Stimulated activated CD8-positive, alpha-beta memory T cell treated with anti-CD3 and anti-CD28 coated beads, Interleukin-15, amount 100 ng/mL, for 24 hours (primary cell): ENCODE results near the gene CCDC66.

Experiments
- DNase-seq: peaks from one replicate; pipeline ENCODE4 v3.0.0-alpha.2; 2020; ENCODE audit warnings: low read depth

Gene CCDC66

DNA sequence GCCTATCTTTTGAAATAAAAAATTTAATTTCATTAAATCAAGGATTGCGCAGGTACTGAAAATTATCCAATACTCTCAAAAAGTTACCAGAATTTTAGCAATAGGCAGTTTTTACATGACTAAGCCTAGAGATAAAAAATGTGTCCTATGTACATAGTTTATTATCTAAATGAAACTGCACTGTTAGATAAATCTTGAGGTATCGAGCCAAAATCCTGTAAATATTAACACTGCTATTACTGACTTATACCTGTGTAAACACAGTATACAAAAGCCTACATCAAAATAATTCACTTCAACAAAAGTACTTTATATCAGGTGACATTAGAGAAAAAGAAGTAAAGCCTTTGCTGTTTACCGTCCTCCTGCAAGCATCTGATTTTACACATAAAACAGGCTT is 65.4 kb downstream of the CCDC66 start:
- DNase-seq: no peak

DNA sequence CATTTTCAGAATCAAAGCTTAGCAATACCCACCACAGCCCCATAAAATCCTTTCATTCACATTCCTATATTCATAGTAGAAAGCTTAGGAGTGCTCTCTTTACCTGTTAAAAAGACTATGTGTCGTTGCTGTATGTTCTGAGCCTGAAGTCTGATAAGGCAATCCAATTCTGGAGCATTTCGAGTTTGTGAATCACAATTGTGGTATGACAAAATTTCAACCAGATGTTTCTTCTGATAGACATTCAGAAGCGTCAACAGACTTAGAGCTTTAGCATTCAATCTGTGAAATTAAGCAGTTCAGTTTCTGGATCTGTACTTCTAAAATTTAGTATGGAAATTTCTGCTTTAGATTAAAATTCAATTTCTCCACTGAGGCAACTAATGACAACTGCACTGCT is 67.8 kb downstream of the CCDC66 start:
- no peak for DNase-seq

DNA sequence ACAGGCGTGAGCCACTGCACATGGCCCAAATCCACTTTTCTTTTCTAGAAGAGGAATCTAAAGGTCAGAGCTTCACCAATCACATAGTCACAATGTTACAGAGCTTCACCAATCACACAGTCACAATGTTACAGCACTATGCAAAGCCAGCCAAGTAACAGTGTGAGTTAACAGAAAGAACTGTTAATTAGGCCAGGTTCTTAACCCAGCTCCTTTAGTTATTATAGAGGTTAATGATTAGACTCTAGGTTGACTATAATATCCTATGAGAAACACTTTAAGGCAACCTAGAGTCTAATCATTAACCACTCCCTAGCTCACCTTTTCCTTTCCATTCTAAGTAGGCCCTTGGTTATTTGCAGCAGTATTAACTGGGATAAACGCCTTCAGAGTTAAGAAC is 72.1 kb downstream of the CCDC66 start:
- DNase-seq: no peak

DNA sequence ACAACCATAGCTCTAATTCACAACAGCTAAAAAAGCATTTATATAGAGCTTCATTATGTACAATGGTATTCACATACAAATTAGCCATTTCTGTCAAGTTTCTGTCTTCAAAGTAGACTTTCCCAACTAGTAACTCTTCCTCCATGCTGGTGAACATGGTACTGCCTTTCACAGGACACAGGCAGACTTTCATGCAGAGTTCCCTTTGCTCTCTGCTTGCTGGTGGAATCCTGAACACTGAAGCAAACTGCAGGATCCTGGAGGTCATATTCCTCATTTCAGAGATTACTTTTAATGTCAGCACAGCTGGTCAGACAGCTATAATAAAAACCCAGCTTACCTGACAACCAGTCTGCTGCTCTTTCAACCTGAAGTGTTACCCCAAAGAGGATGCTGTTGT is 72.5 kb downstream of the CCDC66 start:
- DNase-seq: no peak

DNA sequence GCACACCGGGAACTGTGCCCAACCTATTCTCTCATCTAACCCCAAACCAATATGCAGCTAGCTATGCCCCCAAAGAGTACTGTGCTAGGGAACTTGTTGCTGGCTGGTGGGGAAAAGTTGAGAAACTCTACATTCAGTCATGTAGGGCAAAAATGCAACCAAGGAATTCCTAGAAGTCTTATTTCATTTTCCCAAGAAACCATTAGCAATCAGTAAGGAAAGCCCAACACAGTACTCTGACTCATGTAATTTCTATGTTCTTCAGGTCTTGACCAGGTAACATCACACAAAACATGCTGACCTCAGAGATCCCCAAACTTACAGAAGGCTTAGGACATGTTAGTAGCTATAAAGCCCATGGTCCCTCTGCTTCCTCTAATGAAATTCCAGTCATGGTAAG is 74.0 kb downstream of the CCDC66 start:
- no peak for DNase-seq

DNA sequence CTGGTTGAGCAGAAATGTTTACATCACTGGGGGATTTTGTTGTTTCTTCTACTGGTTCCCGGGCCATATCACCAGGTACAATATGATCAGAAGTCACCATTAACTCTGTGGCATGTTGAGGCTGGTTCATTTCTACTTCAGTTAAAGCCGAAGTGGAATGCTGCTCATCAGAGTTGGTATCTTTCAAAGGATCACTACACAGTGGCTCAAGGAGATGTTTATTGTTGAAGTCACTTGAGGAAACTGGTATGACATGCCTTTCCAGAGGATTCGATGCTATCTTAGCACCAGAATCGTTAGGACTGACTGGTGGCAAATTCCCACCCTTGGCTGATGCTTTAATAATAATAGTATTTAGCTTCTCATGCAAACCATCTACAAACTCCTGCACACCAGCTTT is 76.2 kb downstream of the CCDC66 start:
- no peak for DNase-seq

DNA sequence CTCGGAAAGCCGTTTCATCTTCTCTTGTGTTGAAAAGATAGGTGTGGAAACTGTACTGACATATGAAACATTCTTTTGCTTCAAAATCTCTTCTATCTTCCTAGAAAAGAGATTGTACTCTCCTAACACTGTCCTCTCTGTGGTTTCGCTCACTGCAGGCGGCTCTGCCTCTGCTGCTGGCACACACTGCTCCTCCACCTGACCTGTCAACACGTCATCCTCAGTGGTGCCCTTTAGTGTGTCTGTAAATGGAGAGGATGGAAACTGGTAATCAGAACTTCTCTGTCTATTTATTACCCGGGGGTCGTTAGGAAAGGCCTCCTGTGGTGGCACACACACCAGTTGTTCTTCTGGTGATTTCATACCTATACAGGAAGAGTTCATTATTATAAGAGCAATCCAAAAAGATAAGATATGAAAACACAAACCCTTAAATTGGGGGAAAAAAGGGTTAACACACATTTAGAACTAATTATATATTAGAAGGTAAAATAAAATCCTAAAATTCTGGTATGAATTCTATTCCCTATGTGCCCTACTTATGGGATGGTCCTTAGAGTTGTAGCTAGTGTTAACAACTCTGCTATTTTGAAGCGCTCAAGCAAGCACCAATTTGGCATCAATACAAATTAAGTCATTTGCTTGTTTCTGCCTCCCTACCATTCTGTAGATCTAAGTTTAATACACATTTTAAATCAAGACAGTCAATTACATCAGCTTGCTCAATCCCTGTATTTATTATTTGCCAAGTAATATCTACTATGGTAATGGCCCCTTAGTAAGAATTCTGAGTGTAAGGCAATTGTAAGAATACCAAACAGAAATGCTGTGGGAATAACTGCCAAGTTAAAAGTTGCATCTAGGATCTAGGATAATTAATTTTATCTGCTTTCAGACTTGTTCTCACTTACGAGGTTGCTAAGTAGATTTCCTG is 76.9 kb downstream of the CCDC66 start:
- no peak for DNase-seq

DNA sequence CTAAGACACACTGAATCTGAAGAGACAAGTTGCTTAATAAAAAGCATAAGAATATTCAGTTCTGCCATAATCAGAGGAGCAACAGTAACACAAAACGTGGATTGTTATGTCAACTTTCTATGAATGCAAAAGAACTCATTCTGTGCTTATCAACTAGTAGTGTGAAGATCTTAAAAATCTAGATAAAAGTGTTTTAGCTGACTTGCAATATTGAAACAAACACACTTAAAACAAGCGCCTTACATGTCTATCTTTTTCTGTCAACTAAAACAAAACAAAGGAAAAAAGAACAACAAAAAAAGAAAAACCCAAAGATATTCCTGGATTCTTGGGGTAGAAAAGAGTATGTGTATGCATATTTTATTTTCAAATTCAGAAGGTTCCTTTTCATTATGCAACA is 88.4 kb downstream of the CCDC66 start:
- no peak for DNase-seq

DNA sequence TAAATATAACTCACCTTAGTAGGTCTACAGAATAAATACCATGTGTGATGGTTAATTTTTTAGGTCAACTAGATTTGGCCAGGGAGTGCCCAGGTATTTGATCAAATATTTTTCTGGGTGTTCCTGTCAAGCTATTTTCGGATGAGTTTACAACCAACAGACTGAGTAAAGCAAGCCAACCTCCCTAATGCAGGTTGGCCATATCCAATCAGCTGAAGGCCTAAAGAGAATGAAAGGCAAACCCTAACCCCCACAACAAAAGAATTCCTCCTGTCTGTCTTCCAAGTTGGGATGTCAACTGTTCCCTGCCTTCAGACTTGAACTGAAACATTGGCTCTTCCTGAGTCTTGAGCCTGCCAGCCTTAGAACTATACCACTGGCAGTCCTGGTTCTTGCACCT is 97.5 kb downstream of the CCDC66 start:
- DNase-seq: no peak

DNA sequence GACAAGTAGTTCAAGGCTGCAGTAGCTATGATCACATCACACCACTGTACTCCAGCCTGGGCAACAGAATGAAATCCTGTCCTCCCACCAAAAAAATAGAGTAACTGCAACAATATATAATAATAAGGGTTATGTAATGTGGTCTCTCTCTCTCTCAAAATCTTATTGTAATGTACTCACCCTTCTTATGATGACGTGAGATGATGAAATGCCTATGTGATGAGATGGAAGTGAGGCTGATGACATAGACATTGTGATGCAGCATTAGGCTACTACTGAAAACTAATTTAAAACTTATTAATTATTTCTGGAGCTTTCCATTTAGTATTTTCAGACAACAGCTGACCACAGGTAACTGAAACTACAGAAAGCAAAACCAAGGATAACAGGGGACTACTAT is 98.7 kb downstream of the CCDC66 start:
- DNase-seq: no peak

DNA sequence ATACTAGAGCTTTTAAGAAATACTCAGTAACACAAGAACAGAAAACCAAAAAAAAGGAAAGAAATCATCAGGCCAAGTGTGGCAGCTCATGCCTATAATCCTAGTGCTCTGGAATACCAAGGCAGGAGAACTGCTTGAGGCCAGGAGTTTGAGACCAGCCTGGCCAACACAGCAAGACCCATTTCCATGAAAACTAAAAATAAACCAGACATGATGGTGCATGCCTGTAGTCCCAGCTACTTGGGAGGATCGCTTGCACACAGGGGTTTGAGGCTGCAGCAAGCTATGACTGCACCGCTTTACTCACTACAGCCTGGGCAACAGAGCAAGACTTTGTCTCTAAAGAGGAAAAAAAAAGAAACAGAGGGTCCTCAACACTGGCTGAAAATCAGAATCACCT is 107.8 kb downstream of the CCDC66 start:
- DNase-seq: no peak

DNA sequence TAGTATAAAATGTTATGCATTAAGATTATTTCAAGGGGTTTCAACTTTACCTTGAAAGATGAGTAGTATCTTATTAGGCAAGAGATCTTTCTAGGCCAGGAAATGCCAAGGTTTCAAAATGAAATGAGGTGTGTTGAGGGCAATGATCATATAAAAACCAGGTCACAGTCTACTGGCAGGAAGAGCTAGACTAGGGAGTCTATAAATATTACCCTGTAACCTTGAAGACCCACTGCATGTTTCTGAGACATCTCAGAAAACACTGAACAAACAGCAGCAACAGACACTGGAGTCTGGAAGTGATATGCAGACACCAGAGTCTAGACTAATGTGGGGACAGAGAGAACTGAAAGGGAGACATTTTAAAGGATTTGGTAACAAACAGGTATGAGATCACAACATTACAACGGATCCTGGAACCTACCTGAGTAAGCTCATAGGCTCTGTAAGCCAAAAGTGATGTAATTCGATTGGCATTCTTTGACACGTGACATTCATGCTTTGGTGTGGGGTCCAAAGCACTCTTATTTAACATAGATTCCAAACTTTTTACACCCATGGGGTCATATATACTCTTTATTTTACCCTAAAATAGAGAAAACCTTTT is 111.1 kb downstream of the CCDC66 start:
- no peak for DNase-seq
